GM21723 (cell line): Measurements from ENCODE around the gene SDC1.

Experiments
- ATAC-seq: cut with Tn5 transposase; IDR thresholded peaks from one replicate; pipeline ENCODE4 v1.9.1; 2021; ENCODE audit warnings: mild to moderate bottlenecking, moderate library complexity; ENCODE audit not compliant: unreplicated experiment

The SDC1 gene

DNA sequence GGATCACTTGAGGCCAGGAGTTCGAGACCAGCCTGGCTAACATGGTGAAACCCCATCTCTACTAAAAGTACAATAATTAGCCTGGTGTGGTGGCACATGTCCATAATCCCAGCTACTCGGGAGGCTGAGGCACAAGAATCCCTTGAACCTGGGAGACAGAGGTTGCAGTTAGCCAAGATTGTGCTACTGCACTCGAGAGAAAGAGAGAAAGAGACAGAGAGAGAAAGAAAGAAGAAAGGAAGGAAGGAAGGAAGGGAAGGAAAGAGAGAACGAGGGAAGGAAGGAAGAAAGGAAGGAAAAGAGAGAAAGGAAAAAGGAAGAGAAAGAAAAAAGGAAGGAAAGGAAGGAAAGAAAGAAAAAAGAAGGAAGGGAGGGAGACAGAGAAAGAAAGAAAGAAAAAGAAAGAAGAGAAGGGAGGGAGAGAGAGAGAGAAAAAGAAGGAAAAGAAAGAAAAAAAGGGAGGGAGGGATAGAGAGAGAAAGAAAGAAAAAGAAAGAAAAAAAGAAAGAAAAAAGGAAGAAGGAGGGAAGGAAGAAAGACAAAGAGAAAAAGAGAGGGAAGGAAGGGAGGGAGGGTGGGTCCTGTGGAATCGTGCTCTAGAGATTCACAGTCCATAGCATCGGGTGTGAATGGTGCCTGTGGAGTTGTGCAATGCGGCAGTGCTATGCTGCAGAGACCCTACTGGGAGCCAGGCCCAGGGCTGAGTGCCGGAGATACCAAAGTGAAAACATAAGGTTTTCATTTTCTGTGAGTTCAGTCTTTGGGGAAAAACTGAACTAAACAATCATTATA is 4.6 kb upstream of the SDC1 start:
- no peak for ATAC-seq

DNA sequence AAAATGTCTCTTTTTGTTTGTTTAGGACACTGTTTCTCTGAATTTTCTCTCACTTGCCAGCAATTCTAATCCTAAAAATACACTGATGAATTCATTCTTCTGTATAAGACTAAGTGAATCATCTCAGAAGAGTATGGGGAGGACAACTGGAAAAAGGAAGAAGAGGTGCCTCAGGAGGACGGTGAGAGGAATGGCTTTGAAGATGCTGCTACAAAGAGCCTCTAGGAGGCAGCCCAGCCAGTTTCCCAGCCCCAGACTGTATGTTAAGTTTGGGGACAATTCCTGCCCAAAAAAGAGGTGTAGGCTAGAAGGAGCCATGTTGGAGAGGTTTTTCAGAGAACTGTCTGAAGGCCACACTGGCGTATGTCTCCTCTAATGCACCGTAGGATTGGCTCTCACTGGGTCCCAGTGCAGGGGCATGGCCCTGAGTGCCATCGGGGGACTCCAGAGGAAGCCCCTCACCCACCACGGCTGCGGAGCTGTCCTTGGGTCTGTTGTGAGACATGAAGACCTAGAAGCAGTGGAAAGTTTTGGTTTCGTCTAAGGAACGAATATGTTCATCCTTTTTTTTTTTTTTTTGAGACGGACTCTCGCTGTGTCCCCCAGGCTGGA is 3.1 kb upstream of the SDC1 start:
- ATAC-seq = no peak

DNA sequence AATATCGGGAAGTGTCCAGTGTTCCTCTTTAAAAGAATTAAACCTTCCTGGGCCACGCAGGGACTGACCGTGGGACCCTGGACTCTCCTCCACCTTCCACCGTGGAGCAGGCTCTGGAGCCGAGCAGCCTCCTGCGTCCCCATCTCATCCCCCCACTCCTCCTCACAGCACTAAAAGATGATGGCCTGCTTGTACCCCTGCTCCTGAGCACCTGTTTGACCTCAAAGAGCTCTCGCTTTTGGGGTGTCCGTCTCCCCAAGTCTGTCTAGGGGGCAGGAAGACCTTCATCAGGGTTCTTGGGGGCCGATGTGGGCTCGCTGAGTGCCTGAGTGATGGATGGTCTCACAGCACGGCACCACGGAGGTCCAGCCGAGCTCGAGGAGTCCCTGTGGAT is 1.2 kb upstream of the SDC1 start:
- ATAC-seq = no peak

DNA sequence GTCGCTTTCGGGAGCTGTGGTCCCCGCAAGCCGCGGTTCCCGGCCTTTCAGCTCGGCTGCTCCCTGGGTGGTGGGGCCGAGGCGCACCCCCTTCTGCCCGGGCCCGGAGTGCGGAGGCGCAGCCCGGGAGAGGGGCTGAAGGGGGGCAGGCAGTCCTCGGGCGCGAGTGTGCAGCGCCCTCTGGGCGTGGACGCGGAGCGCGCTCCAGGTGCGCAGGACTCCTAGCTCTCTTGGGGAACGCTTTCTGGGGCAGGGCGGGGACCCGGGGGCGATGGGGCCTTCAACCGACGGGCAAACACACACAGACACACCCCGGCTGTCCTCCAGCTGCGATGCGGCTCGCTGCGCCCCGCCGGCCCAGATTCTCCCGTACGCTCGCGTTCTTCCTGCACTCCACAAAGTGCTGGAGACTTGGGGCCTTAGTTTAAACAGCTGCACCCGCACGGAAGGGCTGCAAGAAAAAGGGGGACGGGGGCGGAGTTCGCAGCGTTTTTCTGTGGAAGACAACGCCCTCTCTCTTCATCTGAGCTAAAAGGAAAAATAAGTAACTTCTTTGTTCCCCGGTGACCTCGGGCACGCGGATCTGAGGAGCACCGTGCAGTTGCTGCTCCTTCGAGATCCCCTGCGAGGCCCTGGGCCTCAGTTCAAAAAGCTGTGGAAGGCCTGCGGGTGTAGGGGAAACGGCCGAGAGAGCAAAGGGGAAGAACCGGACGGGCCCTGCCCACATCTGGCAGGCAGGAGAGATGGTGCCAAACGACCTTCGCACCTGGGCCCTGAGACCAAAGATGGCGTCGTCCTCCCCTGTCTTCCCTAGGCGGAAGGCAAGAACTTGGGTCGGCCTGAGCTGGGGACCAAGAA is 593 bp upstream of the SDC1 start:
- ATAC-seq = peak; percentile 65

DNA sequence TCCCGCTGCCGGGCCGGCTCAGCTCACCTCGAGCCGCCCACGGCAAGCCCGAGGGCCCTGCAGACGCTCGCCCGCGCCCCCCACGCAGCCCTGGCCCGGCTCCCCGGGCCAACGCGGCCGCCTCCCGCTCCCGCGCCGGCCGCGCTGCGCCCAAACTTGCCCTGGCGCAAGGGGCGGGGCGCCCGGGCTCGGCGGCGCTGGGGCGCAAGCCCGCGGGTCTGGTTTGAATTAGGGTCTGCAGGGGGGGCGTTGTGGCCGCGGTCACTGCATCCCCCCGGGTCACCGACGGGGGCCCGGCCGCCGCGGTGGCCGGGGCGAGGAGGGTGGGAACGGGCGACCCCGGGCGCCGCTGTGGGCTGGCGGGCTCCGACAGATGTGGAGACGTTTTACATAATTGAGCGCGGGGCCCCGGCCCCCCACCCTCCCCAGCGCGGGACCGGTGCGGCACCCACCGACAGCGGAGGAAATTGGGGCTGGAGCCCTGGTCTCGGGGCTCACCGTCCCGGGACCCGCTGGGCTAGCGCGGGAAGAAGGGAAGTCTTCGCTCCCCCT is 690 bp downstream of the SDC1 start:
- ATAC-seq = peak; percentile 41

DNA sequence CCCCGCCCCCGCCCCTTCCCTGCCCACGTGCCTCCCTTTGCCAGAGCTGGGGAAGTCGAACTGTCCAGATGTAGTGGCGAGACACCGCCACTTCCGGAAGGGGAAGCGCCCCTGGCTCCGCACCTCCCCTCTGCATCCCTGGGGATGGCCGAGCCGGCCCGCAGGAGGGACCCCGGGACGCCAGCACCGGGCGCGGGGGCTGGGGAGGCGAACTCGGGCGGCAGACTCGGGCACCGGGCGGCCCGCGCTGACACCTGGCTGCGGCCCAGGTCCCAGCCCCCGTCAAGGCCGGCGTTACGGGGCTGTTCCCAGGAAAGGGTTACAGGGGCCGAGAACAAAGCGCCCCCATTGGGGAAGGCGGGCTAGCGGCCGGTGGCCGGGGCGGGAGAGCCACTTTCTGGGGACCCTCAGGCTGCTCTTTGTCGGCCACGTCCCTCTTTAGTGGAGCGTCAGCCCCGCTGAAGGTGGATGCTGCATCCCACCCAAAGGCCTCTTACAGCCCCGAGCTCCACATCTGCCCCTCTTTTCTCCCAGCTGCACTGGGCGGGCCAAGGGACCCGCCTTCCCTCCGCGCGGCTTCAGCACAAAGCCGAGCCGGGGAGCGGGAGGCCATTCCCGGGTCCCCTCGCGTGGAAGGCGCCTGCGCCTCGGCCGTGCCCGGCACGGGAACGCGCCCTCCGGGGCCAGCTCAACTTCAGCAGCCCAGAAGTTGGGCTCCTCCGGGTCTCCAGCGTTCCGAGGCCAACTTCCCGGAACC is 1.3 kb downstream of the SDC1 start:
- ATAC-seq = peak; percentile 29

DNA sequence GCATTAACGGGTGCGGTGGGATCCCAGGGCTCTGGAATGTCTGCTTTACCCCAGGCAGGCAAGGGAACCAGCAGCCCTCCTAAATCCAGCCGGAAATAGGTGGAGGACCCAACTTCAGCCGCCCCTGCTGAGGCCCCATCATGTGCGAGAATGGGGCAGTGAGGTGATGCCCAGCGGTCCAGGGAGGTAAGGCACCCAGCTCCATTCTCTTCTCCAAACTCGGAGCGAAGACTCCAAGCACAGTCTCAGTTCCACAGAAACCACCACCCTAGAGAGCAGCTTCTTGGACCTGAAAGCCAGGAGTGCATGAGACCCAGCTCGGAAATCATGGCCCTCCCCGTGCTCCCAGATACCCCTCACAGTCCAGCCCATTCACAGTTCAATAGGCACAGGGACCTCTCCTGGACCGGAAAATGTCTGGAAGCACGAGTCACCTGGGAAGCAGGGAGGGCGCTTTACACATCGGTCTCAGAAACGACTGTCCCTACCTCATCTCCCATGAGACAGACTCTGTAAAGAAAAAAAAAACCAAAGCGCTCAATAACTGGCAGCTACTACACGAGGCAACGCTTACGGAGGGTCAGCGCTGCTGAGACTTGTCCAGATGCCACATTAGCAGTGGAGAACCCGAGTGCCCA is 2.0 kb downstream of the SDC1 start:
- no peak for ATAC-seq

DNA sequence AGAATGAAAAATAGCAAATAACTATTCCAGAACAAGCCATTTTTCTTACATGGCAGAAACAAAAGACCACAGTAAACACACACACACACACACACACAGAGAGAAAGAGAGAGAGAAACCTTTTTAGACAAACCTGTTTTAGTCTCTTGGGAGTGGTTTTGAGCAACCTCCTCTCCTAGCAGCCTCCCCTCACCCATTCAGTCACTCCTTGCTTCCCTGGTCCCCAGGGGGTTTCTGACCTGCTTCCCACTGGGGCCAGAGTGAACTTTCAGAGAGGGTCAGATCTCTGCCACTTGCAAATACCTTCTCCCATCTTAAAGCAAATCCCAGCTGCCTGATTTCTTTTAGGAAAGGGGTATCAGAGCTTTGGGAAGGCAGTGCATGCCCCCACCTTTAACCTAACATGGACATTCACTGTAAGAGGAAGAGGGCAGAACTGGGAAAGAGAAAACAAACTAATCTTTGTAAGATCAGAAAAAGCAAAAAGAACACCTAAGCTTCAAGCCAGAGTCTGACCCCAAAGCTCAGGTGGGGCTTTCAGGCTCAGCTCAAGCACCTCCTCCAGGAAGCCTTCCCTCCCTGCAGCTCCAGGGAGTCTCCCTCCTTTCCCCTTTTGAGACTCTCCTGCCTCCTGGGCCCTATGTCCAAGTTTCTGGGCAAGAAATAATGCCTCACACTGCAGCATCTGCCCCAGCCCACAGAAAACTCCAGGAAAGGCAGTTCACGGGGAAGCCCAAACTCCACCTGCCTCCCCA is 2.7 kb downstream of the SDC1 start:
- no peak for ATAC-seq

DNA sequence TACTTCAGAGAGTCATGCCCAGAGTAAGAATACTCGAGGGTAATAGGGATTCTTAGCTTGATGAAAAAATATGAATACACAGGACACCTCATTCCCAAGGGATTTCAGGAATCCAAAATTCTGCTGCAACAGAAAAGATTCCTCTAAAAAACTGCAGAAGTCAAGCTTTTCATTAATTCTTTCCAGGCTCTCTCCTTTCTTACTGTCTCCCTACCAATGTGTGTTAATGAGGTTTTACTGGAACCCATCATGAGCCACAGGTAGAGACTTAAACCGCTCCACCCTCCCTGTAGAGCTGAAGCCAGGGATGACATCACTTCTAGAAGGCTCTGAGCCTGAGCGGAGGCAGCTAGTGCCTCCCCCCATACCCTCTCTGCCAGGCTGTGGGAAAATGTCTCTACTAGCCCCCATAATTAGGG is 3.4 kb downstream of the SDC1 start:
- no peak for ATAC-seq

DNA sequence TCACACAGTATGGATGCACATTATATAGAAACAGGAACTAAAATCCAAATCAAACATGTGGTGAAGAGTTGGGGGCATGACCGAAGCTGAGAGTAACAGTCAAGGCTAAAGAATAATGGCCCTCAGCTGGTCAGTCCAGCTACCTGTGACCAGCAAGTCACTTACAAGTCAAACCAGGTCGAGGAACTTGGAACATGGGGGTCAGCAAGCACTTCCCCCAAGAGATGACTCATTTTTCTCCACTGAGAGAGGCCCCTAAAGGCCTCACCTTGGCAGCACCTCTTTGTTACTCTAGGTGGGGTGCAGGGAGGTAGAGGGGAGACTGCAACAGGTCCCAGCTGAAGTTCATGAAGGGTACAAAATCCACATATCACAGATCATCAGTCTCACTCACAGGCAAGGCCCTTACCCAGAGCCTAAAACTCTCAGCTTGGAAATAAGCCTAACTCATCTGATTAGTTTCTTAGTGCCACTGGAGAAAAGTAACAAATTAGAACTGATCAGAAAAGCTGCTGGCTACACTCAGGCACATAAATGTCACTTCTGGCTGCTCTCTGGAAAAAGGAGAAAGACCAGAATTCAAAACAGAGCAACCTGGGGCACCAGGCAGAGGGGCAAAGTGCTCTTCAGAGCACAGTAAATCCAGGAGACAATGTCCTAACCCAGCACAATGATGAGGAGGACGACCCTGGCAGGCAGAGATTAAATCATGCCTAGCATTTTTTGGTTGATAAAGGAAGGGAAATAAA is 4.0 kb downstream of the SDC1 start:
- no peak for ATAC-seq

DNA sequence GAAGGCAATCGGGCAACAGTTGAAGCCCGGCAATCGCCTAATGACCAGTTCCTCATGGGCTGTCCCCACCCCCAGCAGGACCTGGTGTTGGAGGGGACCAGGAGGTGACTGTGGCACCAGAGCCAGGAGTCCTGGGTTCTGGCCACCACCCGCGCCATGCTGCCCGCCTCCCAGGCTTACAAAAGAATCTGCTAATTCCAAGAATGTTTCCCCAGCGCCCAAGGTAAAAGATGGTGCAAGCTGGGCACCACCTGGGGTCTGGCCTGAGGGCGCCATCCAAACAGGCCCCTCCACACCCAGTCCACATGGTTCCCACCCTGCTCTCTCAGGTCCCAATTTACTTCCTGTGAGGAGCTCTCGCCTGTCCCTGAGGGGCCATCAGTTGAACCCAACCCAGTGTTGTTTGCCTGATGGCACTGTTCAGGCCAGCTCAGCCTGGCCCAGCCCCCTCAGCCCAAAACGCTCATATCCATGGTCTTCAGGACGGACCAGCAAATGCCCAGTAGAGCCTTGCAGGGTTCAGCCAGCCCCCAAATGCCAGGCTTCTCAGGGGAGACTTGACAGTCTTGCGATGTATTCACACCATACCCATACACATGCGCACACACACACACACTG is 5.1 kb downstream of the SDC1 start:
- no peak for ATAC-seq

DNA sequence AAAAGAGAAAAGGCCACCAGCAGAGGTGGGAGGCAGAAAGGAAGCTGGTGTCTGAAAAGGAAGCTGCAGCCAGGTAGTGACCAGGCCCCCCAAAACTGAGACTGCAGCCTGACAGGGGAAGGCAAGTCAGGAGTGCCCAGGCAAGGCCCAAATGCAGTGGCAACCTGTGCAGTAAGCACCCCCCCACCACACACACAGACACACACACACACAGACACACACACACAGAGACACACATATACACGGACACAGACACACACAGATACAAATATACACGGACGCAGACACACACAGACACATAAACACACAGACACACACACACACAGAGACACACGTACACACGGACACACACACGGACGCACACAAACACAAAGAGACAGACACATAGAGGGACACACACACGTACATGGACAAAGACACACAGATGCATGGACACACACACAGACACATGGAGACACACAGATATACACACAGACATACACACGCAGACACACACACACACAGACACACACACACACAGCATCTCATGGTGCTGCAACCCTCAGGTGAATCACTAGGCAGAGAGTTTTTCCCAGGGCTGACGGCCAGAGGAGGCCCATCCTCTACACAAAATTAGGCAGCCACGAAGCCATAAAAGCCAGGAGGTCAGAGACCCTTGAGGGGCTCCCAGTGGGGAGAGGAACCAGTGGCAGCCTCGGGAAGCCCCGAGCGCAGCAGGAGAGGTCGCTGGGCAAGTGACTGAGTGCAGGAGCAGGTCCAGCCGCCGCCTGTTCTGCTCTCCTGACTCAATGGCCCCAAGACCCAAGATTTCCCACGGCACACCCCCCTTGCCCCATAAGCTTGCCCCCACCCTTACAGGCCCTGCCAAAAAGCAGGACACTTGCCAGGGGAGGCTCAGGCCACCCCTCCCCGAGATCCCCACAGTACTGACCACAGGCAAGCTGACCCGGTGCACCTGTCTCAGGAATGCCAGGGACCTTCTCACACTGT is 6.3 kb downstream of the SDC1 start:
- ATAC-seq = no peak

DNA sequence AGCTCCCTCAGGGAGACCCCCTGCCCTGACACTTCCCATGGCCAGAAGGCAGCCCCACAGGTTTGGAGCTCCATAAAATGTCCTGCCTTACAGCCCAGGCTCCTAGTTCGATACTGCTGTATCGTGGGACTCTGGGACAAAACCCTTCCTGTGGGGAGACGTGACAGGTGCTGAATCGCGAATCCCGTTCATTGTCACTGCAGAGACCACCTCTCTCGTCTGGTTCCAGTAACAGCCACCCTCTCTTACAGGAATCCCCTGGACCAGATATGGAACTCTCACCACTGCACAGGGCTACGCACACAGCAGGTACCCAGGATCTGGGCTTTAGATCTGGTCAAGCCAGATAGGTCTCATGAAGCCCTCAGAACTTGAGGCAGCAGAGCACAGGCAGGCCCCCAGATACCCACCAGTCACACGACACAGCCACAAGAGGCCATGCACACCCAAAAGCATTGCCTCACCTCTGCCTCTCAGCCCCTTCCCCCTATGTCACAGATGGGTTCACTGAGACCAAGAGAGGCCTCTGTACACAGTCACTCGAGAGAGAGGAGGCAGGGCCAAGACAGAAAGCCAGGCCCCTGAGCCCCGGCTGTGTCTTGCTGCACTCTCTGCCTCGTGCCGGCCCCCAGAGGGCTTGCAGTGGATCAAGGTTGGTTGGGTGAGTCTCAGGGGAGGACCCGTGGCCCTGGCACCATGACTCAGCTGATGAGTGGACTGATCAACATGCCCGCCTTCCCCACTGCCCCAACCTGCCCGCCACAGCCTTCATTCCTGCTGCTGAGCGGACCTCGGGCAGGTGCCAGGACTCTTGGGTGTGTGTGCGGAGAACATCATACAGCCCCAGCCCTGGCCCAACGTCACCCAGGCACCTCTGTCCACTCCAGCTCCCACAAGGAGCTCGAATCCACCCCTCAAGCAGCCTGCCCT is 7.6 kb downstream of the SDC1 start:
- no peak for ATAC-seq

DNA sequence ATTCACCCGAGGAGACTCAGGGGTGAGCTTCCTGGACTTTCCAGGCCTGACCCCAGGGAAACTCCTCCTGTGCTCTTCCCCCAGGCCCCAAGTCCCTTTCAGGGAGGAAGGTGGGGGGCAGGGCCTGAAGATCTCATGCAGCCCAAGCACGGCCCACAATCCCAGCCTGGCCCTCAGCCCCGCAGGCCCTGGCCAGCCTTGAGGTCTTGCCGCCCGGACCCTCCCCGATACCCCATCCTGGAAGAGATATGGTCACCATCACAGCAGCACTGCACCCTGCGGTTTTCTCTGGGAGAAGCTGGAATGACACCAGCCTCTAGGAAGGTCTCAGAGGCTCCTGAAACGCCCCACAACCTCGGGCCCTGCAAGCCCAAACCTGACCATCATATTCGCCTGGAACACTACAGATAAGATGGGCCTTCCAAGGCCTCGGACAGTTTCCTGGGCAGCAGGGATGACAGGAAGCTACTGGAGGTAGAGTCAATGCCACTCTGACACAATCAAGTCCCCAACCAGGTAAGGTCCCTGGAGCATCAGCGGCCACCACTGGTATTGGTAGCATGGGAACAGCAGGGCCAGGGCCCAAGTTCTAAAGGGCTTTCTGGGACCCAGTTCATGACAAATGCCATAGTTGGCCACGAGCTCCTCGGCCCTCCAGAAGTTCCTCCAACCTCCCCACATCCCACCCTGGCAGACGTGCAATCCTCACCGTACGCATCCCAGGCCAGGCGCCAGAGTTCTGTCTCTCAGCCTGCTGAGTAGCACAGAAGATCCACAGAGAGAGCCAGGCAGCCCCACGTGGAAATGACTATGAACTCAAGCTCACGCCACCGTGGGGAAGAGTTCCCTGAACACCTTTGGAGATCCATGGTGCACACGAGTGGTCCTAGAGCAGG is 8.6 kb downstream of the SDC1 start:
- ATAC-seq = no peak
